Measurements from ENCODE around the gene NFIA.

The NFIA gene

GRCh38 chr1:61227857-61228550 lies 145.6 kb downstream of the NFIA start:
- Histone ChIP-seq H3K27me3 (ENCODE audit: control insufficient read depth, insufficient read depth, low read length, poor library complexity, severe bottlenecking) (no peaks in the 10 kb centered on the region), H3K9me3 (ENCODE audit: control insufficient read depth, low read length) (no peaks in the 10 kb centered on the region), H3K27ac (ENCODE audit: insufficient read depth, low read depth, low read length, poor library complexity, severe bottlenecking) (no peak overlapping the region), H3K36me3 (ENCODE audit: control insufficient read depth, insufficient read depth, low read length) (no peaks in the 10 kb centered on the region), H3K4me3 (ENCODE audit: insufficient read depth, low read depth, low read length) (no peak overlapping the region), H3K4me1 (ENCODE audit: control insufficient read depth, insufficient read depth, low read length) (no peaks in the 10 kb centered on the region)
- WGBS, 2 experiments = 87 to 92% methylated on average over 4 of the region's 4 CpGs

GRCh38 chr1:61230523-61230922 lies 148.2 kb downstream of the NFIA start:
- WGBS, 2 experiments = 84 to 88% methylated on average over 3 of the region's 3 CpGs
- Histone ChIP-seq H3K27ac (ENCODE audit: insufficient read depth, low read depth, low read length, poor library complexity, severe bottlenecking) (no peak overlapping the region), H3K27me3 (ENCODE audit: control insufficient read depth, insufficient read depth, low read length, poor library complexity, severe bottlenecking) (no peaks in the 10 kb centered on the region)

GRCh38 chr1:61231795-61232194 lies 149.4 kb downstream of the NFIA start:
- Histone ChIP-seq H3K9me3 (ENCODE audit: control insufficient read depth, low read length) (no peaks in the 10 kb centered on the region), H3K27ac (ENCODE audit: insufficient read depth, low read depth, low read length, poor library complexity, severe bottlenecking) (no peak overlapping the region), H3K4me1 (ENCODE audit: control insufficient read depth, insufficient read depth, low read length) (no peaks in the 10 kb centered on the region), H3K4me3 (ENCODE audit: insufficient read depth, low read depth, low read length) (no peak overlapping the region), H3K36me3 (ENCODE audit: control insufficient read depth, insufficient read depth, low read length) (no peaks in the 10 kb centered on the region), H3K27me3 (ENCODE audit: control insufficient read depth, insufficient read depth, low read length, poor library complexity, severe bottlenecking) (no peaks in the 10 kb centered on the region)
- WGBS, 2 experiments = 92% methylated on average over 1 of the region's 2 CpGs; no CpG with 5 or more reads in 1 of the 2 experiments

More at GRCh38 chr1:61230523-61230922, 148.2 kb downstream of the NFIA start:
- Histone ChIP-seq H3K4me1 (ENCODE audit: control insufficient read depth, insufficient read depth, low read length) (no peaks in the 10 kb centered on the region), H3K9me3 (ENCODE audit: control insufficient read depth, low read length) (no peaks in the 10 kb centered on the region), H3K4me3 (ENCODE audit: insufficient read depth, low read depth, low read length) (no peak overlapping the region), H3K36me3 (ENCODE audit: control insufficient read depth, insufficient read depth, low read length) (no peaks in the 10 kb centered on the region)

- Histone ChIP-seq H3K9me3 (ENCODE audit: control insufficient read depth, low read length) (no peaks in the 10 kb centered on the region), H3K27me3 (ENCODE audit: control insufficient read depth, insufficient read depth, low read length, poor library complexity, severe bottlenecking) (no peaks in the 10 kb centered on the region), H3K27ac (ENCODE audit: insufficient read depth, low read depth, low read length, poor library complexity, severe bottlenecking) (no peak overlapping the region), H3K4me3 (ENCODE audit: insufficient read depth, low read depth, low read length) (no peak overlapping the region), H3K4me1 (ENCODE audit: control insufficient read depth, insufficient read depth, low read length) (no peaks in the 10 kb centered on the region), H3K36me3 (ENCODE audit: control insufficient read depth, insufficient read depth, low read length) (no peaks in the 10 kb centered on the region)
- WGBS, 2 experiments = 91 to 95% methylated on average over 6 of the region's 6 CpGs
Measured at GRCh38 chr1:61233121-61233660, 150.8 kb downstream of the NFIA start.

- Histone ChIP-seq H3K4me1 (ENCODE audit: control insufficient read depth, insufficient read depth, low read length) (no peaks in the 10 kb centered on the region), H3K27me3 (ENCODE audit: control insufficient read depth, insufficient read depth, low read length, poor library complexity, severe bottlenecking) (no peaks in the 10 kb centered on the region), H3K36me3 (ENCODE audit: control insufficient read depth, insufficient read depth, low read length) (no peaks in the 10 kb centered on the region), H3K27ac (ENCODE audit: insufficient read depth, low read depth, low read length, poor library complexity, severe bottlenecking) (no peak overlapping the region), H3K4me3 (ENCODE audit: insufficient read depth, low read depth, low read length) (no peak overlapping the region), H3K9me3 (ENCODE audit: control insufficient read depth, low read length) (no peaks in the 10 kb centered on the region)
- WGBS, 2 experiments = 95% methylated on average over 3 of the region's 3 CpGs
Measured at GRCh38 chr1:61234587-61234919, 152.2 kb downstream of the NFIA start.

GRCh38 chr1:61237147-61237546 lies 154.8 kb downstream of the NFIA start:
- Histone ChIP-seq H3K27me3 (ENCODE audit: control insufficient read depth, insufficient read depth, low read length, poor library complexity, severe bottlenecking) (no peaks in the 10 kb centered on the region), H3K4me3 (ENCODE audit: insufficient read depth, low read depth, low read length) (no peak overlapping the region), H3K9me3 (ENCODE audit: control insufficient read depth, low read length) (no peaks in the 10 kb centered on the region), H3K4me1 (ENCODE audit: control insufficient read depth, insufficient read depth, low read length) (no peaks in the 10 kb centered on the region), H3K27ac (ENCODE audit: insufficient read depth, low read depth, low read length, poor library complexity, severe bottlenecking) (no peak overlapping the region), H3K36me3 (ENCODE audit: control insufficient read depth, insufficient read depth, low read length) (no peaks in the 10 kb centered on the region)
- no CpG with 5 or more reads among the region's 1 CpG for WGBS, 2 experiments

- 94 to 96% methylated on average over 2 of the region's 3 CpGs for WGBS, 2 experiments
- H3K4me1 ChIP-seq (ENCODE audit: control insufficient read depth, insufficient read depth, low read length) = no peaks in the 10 kb centered on the region
- no peak overlapping the region for H3K4me3 ChIP-seq (ENCODE audit: insufficient read depth, low read depth, low read length)
- no peaks in the 10 kb centered on the region for H3K27me3 ChIP-seq (ENCODE audit: control insufficient read depth, insufficient read depth, low read length, poor library complexity, severe bottlenecking)
- no peaks in the 10 kb centered on the region for H3K36me3 ChIP-seq (ENCODE audit: control insufficient read depth, insufficient read depth, low read length)
- H3K9me3 ChIP-seq (ENCODE audit: control insufficient read depth, low read length) = no peaks in the 10 kb centered on the region
- no peak overlapping the region for H3K27ac ChIP-seq (ENCODE audit: insufficient read depth, low read depth, low read length, poor library complexity, severe bottlenecking)
Measured at GRCh38 chr1:61237659-61238358, 155.4 kb downstream of the NFIA start.

- 81 to 82% methylated on average over 5 of the region's 5 CpGs for WGBS, 2 experiments
- Histone ChIP-seq H3K9me3 (ENCODE audit: control insufficient read depth, low read length) (no peaks in the 10 kb centered on the region), H3K4me1 (ENCODE audit: control insufficient read depth, insufficient read depth, low read length) (no peaks in the 10 kb centered on the region), H3K36me3 (ENCODE audit: control insufficient read depth, insufficient read depth, low read length) (no peaks in the 10 kb centered on the region), H3K4me3 (ENCODE audit: insufficient read depth, low read depth, low read length) (no peak overlapping the region), H3K27me3 (ENCODE audit: control insufficient read depth, insufficient read depth, low read length, poor library complexity, severe bottlenecking) (no peaks in the 10 kb centered on the region), H3K27ac (ENCODE audit: insufficient read depth, low read depth, low read length, poor library complexity, severe bottlenecking) (no peak overlapping the region)
Measured at GRCh38 chr1:61238359-61238665, 156.0 kb downstream of the NFIA start.

GRCh38 chr1:61240878-61241277 lies 158.5 kb downstream of the NFIA start:
- no peaks in the 10 kb centered on the region for H3K4me1 ChIP-seq (ENCODE audit: control insufficient read depth, insufficient read depth, low read length)
- H3K27me3 ChIP-seq (ENCODE audit: control insufficient read depth, insufficient read depth, low read length, poor library complexity, severe bottlenecking) = no peaks in the 10 kb centered on the region
- H3K36me3 ChIP-seq (ENCODE audit: control insufficient read depth, insufficient read depth, low read length) = no peaks in the 10 kb centered on the region
- H3K4me3 ChIP-seq (ENCODE audit: insufficient read depth, low read depth, low read length) = no peak overlapping the region
- WGBS, 2 experiments = 79 to 85% methylated on average over 2 of the region's 3 CpGs
- no peak overlapping the region for H3K27ac ChIP-seq (ENCODE audit: insufficient read depth, low read depth, low read length, poor library complexity, severe bottlenecking)
- H3K9me3 ChIP-seq (ENCODE audit: control insufficient read depth, low read length) = no peaks in the 10 kb centered on the region

- Histone ChIP-seq H3K4me3 (ENCODE audit: insufficient read depth, low read depth, low read length) (no peak overlapping the region), H3K27me3 (ENCODE audit: control insufficient read depth, insufficient read depth, low read length, poor library complexity, severe bottlenecking) (no peaks in the 10 kb centered on the region), H3K36me3 (ENCODE audit: control insufficient read depth, insufficient read depth, low read length) (no peaks in the 10 kb centered on the region), H3K4me1 (ENCODE audit: control insufficient read depth, insufficient read depth, low read length) (no peaks in the 10 kb centered on the region), H3K9me3 (ENCODE audit: control insufficient read depth, low read length) (no peaks in the 10 kb centered on the region), H3K27ac (ENCODE audit: insufficient read depth, low read depth, low read length, poor library complexity, severe bottlenecking) (no peak overlapping the region)
- WGBS, 2 experiments = 90 to 91% methylated on average over 4 of the region's 4 CpGs
Measured at GRCh38 chr1:61241411-61241838, 159.1 kb downstream of the NFIA start.

All from ectodermal cell (in vitro differentiated cells).